NCI-H526 treated with DMSO at 0.1 percent for 48 hours (cell line): ENCODE measurements around the gene OPCML.

Experiments used
- DNase-seq: peaks from one replicate; lab custom pipeline; 2025; lab: John Stamatoyannopoulos, UW

The OPCML gene

DNA sequence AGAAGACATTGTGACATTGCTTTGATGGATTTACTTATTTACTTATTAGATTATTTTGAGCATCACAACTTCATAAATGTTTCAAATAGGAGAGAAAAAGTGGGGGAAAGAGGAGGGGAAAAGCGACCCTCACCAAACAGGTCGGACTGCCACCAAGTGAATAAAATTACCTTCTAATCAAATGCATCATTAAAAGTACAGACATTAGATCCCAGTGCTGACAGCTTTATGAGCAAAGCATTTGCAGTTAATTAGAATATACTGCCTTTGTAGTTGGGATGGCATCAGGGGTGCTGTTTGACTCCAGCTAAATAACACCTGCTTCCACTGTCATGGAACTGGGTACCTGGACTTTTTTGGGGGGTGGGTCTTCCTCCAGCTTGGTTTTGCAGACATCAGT is 299.6 kb downstream of the OPCML start:
- peak; percentile 83 for DNase-seq

DNA sequence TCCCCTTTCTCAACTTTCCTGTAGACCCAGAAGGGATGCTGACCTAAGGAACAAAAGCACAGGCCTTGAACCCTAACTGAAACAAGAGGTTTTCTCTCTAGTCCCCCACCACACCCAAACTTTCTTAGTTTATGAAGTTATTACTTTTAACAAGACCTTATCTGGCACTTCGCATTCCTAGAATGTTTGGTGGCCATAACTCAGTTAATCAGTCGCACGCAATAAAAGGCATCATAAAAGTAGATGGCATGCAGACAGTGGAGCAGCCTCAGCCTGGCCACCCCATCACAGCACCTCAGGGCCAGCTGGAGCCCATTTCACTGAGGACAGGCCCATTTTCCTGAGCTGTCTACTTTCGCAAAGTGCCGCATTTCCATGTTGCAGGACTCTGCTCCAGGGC is 301.9 kb downstream of the OPCML start:
- DNase-seq = no peak

DNA sequence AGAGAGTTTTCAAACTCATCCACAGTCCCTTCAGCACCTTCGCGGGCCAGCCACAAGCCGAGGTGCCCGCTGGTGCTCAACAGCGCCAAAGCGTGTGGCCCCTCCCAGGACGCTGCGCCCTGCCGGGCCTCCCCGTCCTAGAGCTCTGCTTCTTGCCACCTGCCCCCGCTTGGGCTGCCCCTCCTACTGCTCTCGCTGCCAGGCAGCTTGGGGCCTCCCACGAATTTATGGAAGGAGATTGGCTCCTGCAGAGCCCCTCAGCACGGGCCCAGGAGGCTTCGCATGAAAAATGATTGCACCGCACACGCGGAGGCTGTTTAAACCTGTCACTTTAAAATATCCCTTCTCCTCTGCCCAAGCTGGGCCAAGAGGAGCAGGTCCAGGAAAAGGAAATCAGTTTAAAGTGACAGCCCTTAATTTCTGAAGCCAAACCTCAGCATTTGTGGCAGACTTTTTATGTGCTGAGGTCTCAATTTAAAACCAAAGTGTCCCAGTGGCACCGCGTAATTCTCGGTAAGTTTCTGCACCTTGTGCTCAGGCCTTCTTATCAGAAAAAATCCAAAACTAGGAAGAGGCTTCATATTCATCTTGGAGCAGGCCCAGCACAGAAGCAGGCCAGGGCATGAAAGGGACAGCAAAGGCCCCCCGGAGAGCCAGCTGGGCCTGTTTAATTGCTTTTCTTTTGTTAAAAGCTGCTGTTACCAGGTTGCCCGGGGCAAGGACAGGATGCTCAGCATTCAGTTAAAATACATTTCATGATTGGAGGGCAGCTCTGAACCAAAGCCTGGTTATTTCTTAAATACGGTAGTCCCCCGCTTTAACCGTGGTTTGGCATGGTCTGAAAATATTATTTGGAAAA is 303.6 kb downstream of the OPCML start:
- DNase-seq = peak; percentile 27

DNA sequence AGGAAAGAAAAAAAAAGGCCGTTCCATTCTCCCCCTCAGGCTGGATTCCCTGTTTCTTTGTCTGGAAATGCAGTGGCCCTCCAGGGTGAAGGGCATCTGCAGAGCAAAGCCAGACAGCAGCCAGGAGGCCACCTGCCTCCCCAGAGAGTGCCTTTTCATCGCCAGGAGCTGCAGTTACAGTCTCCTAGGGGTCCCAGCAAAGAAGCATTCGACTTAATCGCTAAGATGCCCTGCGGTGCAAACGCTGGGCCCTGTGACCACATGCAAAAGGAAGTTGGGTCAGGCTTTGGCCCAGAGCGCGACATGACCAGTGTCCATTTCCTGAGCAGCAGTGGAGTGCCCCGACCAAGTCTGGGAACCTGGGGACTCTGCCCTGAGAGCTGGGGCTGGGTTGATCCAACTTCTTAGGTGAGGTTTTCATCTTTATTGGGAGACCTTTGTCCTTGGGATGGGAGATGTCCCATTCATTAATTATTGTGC is 304.6 kb downstream of the OPCML start:
- DNase-seq = no peak

DNA sequence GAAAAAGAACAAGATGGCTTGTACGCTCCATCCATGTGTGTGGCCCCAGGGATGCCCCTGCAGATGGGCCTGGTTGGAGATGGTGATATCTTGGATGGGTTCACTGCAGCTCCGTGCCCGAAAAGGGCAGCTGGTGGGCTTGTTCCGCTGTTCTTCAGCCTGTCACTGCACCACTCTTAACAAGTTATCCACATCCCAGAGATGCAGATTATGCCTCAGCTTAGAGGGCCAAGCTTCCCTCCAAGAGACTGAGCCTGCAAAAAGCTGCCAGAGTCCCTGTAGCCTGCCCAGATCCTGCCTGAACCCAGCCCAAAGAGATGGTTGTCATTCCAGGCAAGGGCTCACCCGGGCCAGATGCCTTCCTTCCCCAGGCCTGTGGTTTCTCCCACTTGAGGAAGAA is 308.0 kb downstream of the OPCML start:
- no peak for DNase-seq

DNA sequence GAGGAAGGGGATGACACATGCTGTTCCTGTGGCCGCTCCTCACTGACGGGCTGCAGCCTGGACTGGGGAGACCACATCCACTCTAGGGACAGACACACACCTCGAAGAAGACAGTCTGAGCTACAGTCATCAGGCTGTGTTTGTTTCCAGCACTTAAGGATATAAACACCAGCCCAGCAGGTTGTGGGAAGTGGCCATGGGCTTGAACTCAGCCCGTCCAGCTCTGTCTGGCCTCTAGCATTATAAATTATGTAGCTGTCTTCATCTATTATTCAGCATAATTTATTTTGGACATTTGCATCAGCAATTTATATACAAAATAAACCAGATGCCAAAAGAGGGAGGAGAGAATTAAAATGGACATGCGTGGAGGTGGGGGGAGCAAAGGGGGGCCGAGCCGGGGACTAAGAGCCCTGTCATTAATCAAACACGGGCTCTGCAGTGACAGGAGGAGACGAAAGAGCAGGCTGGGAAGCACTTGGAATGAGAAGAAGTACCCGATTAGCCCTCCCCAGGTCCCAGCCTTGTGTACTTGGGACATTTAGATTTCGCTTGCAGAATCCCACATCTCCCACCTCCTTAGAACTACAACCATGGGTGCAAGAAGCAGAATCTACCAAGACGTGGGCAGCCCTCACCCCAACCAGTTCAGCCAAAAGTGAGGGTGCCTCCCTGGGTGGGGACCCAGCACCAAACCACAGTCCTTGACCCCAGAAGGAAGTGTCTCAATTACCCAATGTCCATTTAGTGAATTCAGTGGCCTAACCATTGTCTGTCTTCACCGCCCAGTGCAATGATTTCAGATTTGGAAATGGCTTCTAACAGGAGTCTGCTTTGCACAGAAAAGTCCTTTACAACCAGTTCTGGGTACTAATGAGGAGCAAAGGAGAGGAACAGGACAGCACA is 309.6 kb downstream of the OPCML start:
- no peak for DNase-seq

DNA sequence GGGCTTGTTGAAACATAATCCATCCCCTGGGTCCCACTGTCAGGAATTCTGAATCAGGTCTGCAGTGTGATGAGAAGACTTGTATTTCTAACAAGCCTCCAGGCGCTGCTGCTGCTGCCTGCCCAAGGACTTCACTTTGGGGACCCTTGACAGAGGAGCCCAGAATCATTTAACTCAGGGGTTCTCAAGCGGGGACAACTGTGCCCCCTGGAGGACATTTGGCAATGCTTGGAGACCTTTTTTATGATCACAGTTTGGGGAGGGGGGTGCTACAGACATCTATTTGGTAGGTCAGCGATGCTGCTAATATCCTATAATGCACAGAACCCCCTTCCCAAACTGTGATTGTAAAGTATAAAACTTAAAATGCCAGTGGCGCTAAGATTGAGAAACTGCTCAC is 312.8 kb downstream of the OPCML start:
- DNase-seq = no peak

DNA sequence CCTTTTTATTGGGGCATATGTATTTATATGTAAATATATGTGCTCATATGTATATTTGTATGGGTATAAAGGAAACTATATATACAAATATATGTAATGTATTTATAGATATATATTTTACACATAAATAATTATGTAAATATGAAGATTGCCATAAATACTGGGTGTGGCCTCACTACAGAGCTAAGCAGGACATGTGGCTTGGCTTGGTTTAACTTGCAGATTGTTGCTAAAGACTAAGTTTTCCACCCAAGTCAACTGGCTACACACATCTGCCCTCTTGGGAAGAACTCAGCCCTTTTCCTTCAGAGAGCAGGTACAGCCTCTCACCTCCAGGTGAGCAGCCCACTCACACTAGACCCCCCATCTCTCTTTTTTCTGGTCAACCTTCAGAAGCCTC is 315.5 kb downstream of the OPCML start:
- peak; percentile 26 for DNase-seq

DNA sequence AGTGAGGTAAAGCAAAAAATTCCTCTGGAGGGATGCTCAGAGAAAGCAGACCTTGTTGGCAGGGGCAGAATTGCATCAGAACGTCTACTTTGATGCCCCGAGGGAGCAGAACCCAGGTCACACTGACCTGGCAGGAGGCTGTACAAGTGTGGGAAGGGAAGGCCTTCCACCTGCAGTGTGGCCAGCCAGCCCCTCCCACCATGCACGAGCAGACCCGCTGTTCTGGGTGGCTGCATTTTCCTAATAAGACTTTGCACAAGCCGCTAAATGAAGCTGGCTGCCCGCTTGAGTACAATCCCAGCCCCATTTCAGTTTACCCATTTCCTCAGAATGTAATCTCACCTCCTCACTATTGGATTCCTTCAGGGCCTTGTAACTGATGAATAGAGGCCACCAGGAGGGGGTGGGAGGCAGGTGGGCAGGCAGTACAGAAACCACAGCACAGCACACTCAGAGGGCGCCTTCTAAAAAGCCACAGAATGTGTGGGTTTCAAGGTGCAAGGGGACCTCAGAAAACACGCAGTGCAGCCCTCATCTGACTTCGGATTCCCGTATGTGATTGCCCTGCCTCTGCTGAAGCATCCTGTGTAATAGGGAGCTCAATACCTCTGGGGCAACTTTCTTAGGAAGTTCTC is 316.6 kb downstream of the OPCML start:
- DNase-seq = no peak

DNA sequence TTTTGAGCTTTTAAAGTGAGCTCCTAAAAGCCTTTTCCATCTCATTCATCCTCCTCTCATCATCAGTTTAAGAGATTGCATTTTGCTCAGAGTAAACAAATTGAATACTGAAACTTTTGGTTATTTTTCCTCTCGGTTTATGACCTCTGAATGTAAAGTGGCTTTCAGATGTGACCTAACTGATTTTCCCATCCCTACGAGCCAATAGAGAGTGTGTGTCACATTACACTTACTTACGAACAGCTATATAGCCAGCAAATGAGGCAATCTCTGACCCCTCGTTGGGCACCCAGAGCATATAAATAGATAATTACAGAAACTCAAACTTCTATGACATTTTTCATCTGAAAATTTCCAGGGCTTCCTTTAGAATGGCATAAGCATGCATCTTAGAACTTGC is 317.7 kb downstream of the OPCML start:
- DNase-seq = no peak

DNA sequence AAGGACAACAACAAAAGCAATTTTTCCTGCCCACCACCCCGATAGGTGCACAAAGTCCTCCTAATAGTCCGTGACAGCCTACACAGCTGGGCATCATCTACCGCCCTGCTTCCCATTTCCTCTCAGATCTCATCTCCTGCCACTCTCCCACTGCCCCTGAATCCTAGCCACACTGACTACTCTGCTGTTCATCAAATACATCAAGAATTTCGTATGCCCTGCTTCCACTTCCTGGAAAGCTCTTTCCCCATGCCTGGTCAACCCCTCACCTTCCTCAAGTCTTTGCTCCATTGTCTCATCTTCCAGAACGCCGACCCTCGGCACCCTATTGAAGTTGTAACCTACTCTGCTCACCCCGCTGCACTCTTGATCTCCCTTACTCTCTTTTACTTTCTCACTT is 320.1 kb downstream of the OPCML start:
- no peak for DNase-seq

DNA sequence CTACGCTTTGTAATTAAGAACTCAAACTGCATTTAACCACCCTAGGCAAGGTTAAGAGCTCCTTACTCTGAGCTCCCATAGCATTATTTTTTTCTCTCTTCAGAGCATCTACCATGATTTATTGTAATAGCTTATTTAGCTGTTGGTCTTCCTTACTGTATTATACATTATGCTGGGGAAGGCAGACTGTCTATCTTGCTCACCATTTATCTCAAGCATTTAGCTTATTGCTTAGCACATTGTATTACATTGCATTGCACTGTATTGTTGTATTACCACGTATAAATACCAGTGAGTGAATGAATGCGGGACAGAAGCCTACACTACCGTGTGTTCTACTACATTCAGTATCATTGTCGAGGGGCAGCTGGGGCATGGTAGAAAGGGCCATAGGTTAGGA is 324.3 kb downstream of the OPCML start:
- DNase-seq = no peak

DNA sequence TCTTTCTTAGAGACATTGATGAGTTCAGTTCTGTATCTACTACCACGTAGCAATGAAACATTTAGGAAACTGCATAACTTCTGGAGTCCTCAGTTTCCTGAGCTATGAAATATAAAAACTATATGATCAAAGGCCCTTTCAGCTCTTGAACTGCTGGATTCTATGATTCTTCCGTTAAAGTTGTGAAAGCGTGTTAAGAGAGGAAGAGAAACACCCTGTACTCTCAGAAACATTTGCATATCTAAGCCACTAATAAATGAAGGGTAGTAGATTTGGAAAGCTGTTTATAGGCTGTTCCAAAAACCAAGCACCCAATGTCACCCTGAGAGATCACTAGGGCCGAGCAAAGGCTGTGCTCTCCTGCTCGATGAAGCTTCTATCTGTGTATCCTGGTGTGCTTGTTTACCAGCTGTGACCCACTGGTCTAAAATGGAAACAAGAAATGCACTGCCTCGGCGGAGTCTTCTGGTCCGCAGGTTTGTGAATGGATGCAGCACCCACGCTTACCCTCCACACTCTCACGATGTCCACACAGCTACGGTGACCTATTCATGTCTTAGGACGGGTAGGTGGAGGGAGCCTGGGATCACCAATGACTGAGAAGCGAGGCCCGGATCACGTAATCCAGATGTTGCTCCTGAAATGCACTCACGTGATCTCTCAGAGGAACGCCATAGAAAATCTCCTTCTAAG is 325.8 kb downstream of the OPCML start:
- DNase-seq = no peak

DNA sequence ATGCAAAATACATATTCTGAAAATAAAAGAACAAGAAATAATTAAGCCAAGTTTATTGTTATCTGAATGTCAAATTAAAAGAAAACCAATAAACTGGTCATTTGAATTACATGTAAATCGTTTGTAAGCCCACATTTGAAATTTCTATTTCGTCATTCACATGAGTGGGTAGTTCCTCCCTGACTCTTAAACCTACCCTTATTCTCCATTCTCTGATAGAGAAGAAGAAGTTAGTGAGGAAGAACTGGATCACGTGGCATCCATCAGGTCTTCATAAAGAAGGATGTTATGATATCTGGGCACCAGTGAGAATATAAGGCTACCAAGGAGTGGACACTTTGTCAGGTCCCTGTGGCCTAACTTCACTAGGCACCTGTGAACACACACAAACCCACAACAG is 328.1 kb downstream of the OPCML start:
- DNase-seq = peak; percentile 23

DNA sequence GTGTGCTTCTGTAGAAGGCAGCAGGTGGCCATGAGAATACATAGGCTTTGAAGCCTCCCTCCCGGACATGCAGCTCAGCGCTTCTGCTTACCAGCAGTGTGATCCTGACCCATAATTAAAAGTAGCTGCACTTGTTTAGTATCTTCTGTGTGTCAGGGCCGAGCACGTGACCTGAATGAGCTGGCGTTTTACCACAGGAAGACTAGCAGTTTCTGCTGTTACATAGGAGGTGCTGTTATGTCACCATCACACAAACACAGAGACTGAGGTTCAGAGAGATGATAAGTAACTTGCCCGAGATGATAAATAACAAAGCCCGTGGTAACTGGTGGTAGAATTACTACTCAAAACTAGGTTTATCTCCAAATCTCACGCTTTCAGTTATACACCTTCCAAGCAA is 329.5 kb downstream of the OPCML start:
- DNase-seq = no peak

DNA sequence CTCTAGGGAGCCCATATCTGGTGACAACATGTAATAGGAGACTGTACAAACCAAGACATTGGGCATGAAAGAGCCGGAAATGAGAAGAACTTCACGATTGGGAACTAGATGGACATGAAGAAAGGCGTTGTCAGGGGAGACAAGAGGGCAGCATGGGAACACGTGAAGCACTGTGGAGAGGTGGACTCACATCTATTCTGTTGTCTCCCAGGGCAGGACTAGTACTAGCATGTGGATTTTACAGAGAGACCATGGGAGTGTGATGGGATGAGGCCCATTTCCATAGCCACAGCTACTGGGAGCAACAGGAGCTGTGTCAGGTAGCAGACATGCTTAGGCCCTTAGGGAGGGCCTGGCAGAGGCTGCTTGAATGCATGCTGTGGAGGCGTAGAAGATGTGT is 333.9 kb downstream of the OPCML start:
- DNase-seq = no peak

DNA sequence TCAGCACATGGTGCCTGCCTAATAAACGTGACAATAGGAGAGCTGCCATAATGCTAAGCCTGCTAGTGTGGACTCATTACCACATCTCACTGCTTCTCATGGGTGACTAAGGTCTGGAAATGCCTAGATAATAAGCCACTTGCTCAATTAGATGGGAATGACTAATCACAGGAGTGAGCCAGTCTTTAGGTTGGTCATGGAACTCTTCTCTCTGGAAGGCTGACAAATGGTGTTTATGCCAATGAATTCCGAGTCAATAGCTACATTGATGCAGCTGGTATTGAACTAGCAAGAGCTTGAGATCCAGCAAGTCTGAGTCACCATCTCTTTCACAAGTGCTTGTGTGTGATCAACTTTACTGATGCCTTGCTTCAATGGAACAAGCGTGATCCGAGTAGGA is 334.9 kb downstream of the OPCML start:
- no peak for DNase-seq

DNA sequence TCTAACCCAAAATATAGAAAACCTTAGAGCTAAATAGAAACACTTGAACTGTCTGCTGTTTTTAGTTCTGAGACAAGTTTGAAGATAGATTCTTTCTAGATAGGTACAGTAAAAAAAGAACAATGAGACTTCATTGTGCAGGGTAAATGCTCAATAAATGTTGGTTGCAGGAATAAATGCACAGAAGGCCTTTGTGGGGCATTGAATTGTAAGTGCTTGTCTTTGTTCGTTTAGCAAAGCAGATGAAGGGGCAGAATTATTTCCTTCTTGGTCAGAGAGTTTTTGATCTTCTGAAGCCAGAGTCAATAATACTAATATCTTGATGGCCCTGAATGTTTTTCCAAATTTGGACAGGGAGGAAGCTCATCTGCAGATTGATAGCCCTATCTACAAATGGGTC is 340.4 kb downstream of the OPCML start:
- no peak for DNase-seq

DNA sequence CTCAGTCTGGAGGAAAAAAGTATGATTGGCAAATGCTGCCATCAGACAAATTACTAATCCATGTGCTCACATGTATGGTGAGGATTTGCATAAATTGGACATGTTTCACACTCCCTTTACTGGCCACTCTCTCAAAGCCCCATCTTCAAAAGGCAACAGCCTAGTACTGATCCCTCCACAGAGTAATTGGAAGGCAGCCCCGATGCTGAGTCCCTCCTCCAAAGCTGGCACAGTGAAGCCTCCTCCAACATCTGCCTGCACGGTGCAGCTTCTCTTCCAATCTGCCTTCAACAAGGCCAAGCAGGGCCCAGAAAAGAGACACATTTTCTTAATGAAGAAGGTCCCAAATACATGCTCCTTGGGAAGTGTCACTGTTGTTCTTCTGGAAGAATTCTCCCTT is 350.6 kb downstream of the OPCML start:
- DNase-seq = no peak

DNA sequence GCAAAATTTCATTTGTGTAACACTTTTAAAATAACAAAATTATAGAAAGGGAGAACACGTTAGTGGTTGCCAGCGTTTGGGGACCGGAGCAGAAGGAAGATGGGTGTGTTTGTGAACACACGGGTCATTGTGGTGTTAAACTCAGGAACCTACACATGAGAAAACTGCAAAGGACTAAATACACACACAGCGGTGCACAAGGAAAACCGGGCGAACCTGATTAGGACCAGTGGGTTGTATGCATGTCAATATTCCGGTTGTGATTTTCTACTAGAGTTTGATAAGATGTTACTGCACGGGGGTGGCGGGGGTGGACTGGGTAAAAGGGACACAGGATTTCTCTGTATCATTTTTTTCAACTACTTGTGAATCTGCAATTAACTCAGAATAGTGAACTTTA is 351.2 kb downstream of the OPCML start:
- no peak for DNase-seq

DNA sequence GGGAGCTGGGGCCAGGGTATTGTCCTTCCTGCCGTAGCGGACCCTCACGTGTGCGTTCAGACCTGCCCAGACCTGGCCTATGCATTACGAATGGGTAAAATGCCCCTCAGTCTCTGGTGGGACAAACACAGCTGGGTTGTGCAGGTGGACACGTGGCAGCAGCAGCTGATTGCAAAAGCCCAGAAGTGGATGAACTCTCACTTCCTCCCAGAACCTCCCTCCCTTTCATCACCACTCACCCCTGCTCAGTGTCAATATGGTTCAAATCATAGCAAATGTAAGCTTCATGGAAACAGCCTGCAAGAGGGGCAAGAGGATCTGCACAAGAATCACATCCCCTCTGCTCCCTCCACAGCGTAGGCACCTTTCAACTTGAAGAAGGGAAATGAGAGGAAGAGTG is 352.1 kb downstream of the OPCML start:
- no peak for DNase-seq

DNA sequence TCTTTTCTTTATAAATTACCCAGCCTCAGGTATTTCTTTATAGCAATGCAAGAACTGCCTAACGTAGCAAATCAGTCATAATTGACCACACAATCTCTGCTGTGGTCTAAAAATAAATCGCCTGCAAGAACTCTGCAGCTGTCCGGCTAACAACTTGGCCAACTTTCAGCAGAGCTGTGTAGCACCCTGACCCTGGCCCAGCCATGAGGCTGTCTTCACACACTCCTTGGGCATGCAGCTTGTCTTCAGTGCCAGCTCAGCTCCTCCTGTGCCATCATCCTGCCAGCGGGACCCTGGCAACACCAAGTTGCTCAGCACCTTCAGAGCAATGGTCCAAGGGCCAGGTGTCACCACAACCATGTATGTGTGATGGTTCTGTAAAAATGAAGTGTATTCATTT is 355.6 kb downstream of the OPCML start:
- no peak for DNase-seq
